Kidney (tissue), 14 donors: ENCODE results near the gene DDIT3. TPM values are rescaled to one million over a fixed set of nuclear protein-coding genes. Genes with fewer than 3 reads are reported as not detected.

Source experiments
- DNase-seq, 5 donors: peaks; one replicate each; pipeline ENCODE4 v3.0.0-alpha.2; 2013 to 2020
- FAIRE-seq: peaks from 2 replicates; lab custom pipeline; 2012; peaks lifted over from hg19 to GRCh38; lab: Jason Lieb, UNC
- H3K27ac ChIP-seq, 2 donors: one replicate each; pipeline ENCODE4 v1.7.0; 2013; ENCODE audit warnings: low read depth in 2 of 2, low read length in 2 of 2, inconsistent platforms in 1 of 2
- H3K27me3 ChIP-seq: one replicate; pipeline ENCODE4 v1.7.1; 2013; ENCODE audit warnings: low read length, inconsistent platforms; ENCODE audit not compliant: control insufficient read depth, insufficient read depth
- H3K36me3 ChIP-seq, 3 donors: one replicate each; pipeline versions ENCODE4 v1.7.0 to v1.7.1; 2013; ENCODE audit warnings: low read length in 3 of 3, control low read depth in 1 of 3, inconsistent platforms in 1 of 3; ENCODE audit not compliant: insufficient read depth in 3 of 3, control insufficient read depth in 2 of 3
- H3K4me1 ChIP-seq, 3 donors: one replicate each; pipeline versions ENCODE4 v1.7.0 to v1.7.1; 2013; ENCODE audit warnings: low read length in 3 of 3, inconsistent platforms in 1 of 3, low read depth in 1 of 3; ENCODE audit not compliant: control insufficient read depth in 2 of 3, insufficient read depth in 2 of 3
- H3K4me3 ChIP-seq, 3 donors: one replicate each; pipeline versions ENCODE4 v1.7.0 to v1.8.1; 2013; ENCODE audit warnings: low read length in 3 of 3, control low read depth in 1 of 3, inconsistent platforms in 1 of 3
- H3K9ac ChIP-seq, 3 donors: one replicate each; pipeline versions ENCODE4 v1.7.0 to v1.7.1; 2013; ENCODE audit warnings: low read length in 3 of 3, control low read depth in 1 of 3, inconsistent platforms in 1 of 3
- H3K9me3 ChIP-seq, 3 donors: one replicate each; pipeline versions ENCODE4 v1.7.0 to v1.7.1; 2013; ENCODE audit warnings: low read length in 3 of 3, control low read depth in 1 of 3, inconsistent platforms in 1 of 3; ENCODE audit not compliant: control insufficient read depth in 2 of 3, insufficient read depth in 1 of 3
- CTCF ChIP-seq: IDR thresholded peaks from 3 replicates; pipeline ENCODE4 v1.5.1; 2012; ENCODE audit warnings: mild to moderate bottlenecking, moderate library complexity, borderline replicate concordance; ENCODE audit not compliant: insufficient read depth; ENCODE audit errors: extremely low read depth
- intact Hi-C: fragments of 100-400 bp; cut with DNase I; formaldehyde crosslinking; loops from one replicate; pipeline ENCODE4 v1.11.1; 2022
- polyA plus RNA-seq: library from polyadenylated mRNA; stranded (reverse); fragments of 350-450 nt; fragmentation: Illumina TruSeq; extraction: RNeasy Lipid Tissue Mini Kit (QIAGEN cat#74804); gene quantifications from one replicate; pipeline ENCODE4 v1.2.3, GENCODE V29; 2014; ENCODE audit warnings: low read depth, low replicate concordance; ENCODE audit not compliant: insufficient read depth
- total RNA-seq: library from RNA; stranded (reverse); fragmentation: NEBNext Ultra II Directional; extraction: Animal tissue kit (Norgen Biotek cat#: 25700); gene quantifications from one replicate; pipeline ENCODE4 v1.2.1, GENCODE V29; 2021
- donor health status: control.
- donor health status: control.
- donor health status: control.
- donor health status: control.
- donor health status: control.
- donor health status: DM: yes; HTN: yes; CAD: no.
- donor health status: Normal renal cell carcinoma (clear cell type).

Gene DDIT3
- total and polyA plus RNA-seq, 2 donors from 2014 or later: 34.1 to 83.1 TPM

- Histone ChIP-seq H3K4me3 (peak overlapping the region; percentile 62 to 97 (median 77)), H3K9ac (peak overlapping the region in 1 of 3 donors; percentile 96), H3K4me1 (peaks cover 0 to 14% (median 14%) of the 10 kb centered on the region in 3 donors), H3K9me3 (no peaks in the 10 kb centered on the region), H3K36me3 (no peaks in the 10 kb centered on the region), H3K27me3 (peaks cover 14% of the 10 kb centered on the region), H3K27ac (peak overlapping the region in 1 of 2 donors; percentile 20)
- DNase-seq (no peak), FAIRE-seq (peak; percentile 47)
- no peak for TF ChIP-seq CTCF
- intact Hi-C loops: no loop called here
Measured at GRCh38 chr12:57547288-57548012, 27.1 kb upstream of the DDIT3 start.

GRCh38 chr12:57546438-57547287 lies 26.3 kb upstream of the DDIT3 start, which contains the start of gene DCTN2:
Gene DCTN2 (minus strand): TSS chr12:57547192. CDS start chr12:57547063, 129 bp downstream.
- Histone ChIP-seq H3K27ac (peak within 1 kb of the TSS; percentile 67 to 90), H3K9me3 (no peaks in the 10 kb centered on the region), H3K36me3 (peaks cover 0 to 1% (median 0%) of the 10 kb centered on the region in 3 donors), H3K4me3 (peak within 1 kb of the TSS; percentile 77 to 97 (median 92)), H3K4me1 (peaks cover 0 to 14% (median 14%) of the 10 kb centered on the region in 3 donors), H3K27me3 (peaks cover 14% of the 10 kb centered on the region), H3K9ac (peak within 1 kb of the TSS; percentile 59 to 96 (median 92))
- FAIRE-seq: no peak
- DNase-seq: peak; percentile 97 to 99 (median 98)
- intact Hi-C loops: no loop called here
- TF ChIP-seq CTCF: no peak

- Histone ChIP-seq H3K27ac (peak overlapping the region; percentile 30 to 90), H3K4me3 (peak overlapping the region; percentile 77 to 97 (median 92)), H3K27me3 (peaks cover 14% of the 10 kb centered on the region), H3K9me3 (no peaks in the 10 kb centered on the region), H3K4me1 (peaks cover 0 to 14% (median 14%) of the 10 kb centered on the region in 3 donors), H3K36me3 (peaks cover 0 to 2% (median 0%) of the 10 kb centered on the region in 3 donors), H3K9ac (peak overlapping the region; percentile 59 to 96 (median 92))
- FAIRE-seq: no peak
- peak in 1 of 5 donors; percentile 17 for DNase-seq
- no peak for TF ChIP-seq CTCF
- intact Hi-C loops: no loop called here
Measured at GRCh38 chr12:57545809-57546437, 25.6 kb upstream of the DDIT3 start.
